Small intestine (tissue), 7 donors: ENCODE data around the gene FEV. TPM values are rescaled to one million over a fixed set of nuclear protein-coding genes. Genes with fewer than 3 reads are reported as not detected.
A peak's percentile ranks its signal among the peaks of the same experiment; 100 is the strongest.

Experiments
- DNase-seq, 2 donors: peaks; one replicate each; pipeline versions ENCODE4 v3.0.0 to v3.0.0-alpha.2; 2013
- FAIRE-seq: peaks from 2 replicates; lab custom pipeline; 2012; peaks lifted over from hg19 to GRCh38; lab: Jason Lieb, UNC
- H3K27ac ChIP-seq, 3 donors: one replicate each; pipeline ENCODE4 v1.5.1; 2013; ENCODE audit warnings: low read length in 2 of 3, mild to moderate bottlenecking in 2 of 3, control low read depth in 1 of 3, inconsistent platforms in 1 of 3, low read depth in 1 of 3, moderate library complexity in 1 of 3
- H3K27me3 ChIP-seq, 3 donors: one replicate each; pipeline ENCODE4 v1.6.1; 2013; ENCODE audit warnings: low read length in 3 of 3, inconsistent platforms in 1 of 3; ENCODE audit not compliant: control insufficient read depth in 3 of 3, insufficient read depth in 3 of 3
- H3K36me3 ChIP-seq, 3 donors: one replicate each; pipeline ENCODE4 v1.6.1; 2013; ENCODE audit warnings: low read length in 3 of 3, inconsistent platforms in 1 of 3, low read depth in 1 of 3, mild to moderate bottlenecking in 1 of 3, moderate library complexity in 1 of 3; ENCODE audit not compliant: control insufficient read depth in 3 of 3, insufficient read depth in 2 of 3
- H3K4me1 ChIP-seq, 3 donors: one replicate each; pipeline ENCODE4 v1.6.1; 2013; ENCODE audit warnings: low read length in 2 of 3, inconsistent platforms in 1 of 3, low read depth in 1 of 3, mild to moderate bottlenecking in 1 of 3, moderate library complexity in 1 of 3; ENCODE audit not compliant: control insufficient read depth in 3 of 3, insufficient read depth in 2 of 3
- H3K4me3 ChIP-seq, 3 donors: one replicate each; pipeline ENCODE4 v1.5.1; 2013; ENCODE audit warnings: low read length in 3 of 3, control low read depth in 1 of 3, inconsistent platforms in 1 of 3, low read depth in 1 of 3, mild to moderate bottlenecking in 1 of 3, moderate library complexity in 1 of 3
- H3K9me3 ChIP-seq, 2 donors: one replicate each; pipeline ENCODE4 v1.6.1; 2013; ENCODE audit warnings: low read depth in 1 of 2, low read length in 1 of 2; ENCODE audit not compliant: control insufficient read depth in 2 of 2, insufficient read depth in 1 of 2
- WGBS, 3 donors: extraction: QIAGEN DNeasy Blood & Tissue Kit; methylation state at CpG; one replicate each; pipeline ENCODE4 v1.1.7; 2013; 5-methylcytosine and 5-hydroxymethylcytosine counted together
- polyA plus RNA-seq, 4 donors: library from polyadenylated mRNA; stranded (reverse) in 3 of 4; unstranded in 1 of 4; fragments of 200-250 nt in 3 of 4; fragments of 120-200 nt in 1 of 4; gene quantifications; one replicate each; pipeline versions ENCODE4 v1.2.1 to v1.2.3, GENCODE V29; 2013
- donor health status: healthy with polysubstance abuse.
- donor health status: control.
- donor health status: control.
- donor health status: Bipolar disorder and iron deficiency.
- donor health status: healthy.

The FEV gene
- polyA plus RNA-seq, 4 donors = 2.9 to 19.5 (median 4.4) TPM

GRCh38 chr2:218986148-218986761, 1.3 kb upstream of the FEV start:
- Histone ChIP-seq H3K27ac (no peak overlapping the region), H3K4me1 (peaks cover 0 to 17% (median 4%) of the 10 kb centered on the region in 3 donors), H3K9me3 (peaks cover 0 to 2% of the 10 kb centered on the region in 2 donors), H3K36me3 (no peaks in the 10 kb centered on the region), H3K27me3 (peaks cover 13 to 96% (median 66%) of the 10 kb centered on the region in 3 donors), H3K4me3 (no peak overlapping the region)
- 35 to 41% (median 38%) methylated on average over 4 of the region's 4 CpGs for WGBS, 3 donors
- DNase-seq (no peak), FAIRE-seq (no peak)

- Histone ChIP-seq H3K36me3 (no peaks in the 10 kb centered on the region), H3K4me1 (peaks cover 0 to 23% (median 4%) of the 10 kb centered on the region in 3 donors), H3K27ac (no peak overlapping the region), H3K27me3 (peaks cover 11 to 96% (median 69%) of the 10 kb centered on the region in 3 donors), H3K9me3 (peaks cover 0 to 2% of the 10 kb centered on the region in 2 donors), H3K4me3 (no peak overlapping the region)
- no peak for DNase-seq
- 4 to 5% (median 4%) methylated on average over 33 to 49 of the region's 49 CpGs for WGBS, 3 donors
- FAIRE-seq = no peak
Observed at GRCh38 chr2:218985325-218986091, 524 bp upstream of the FEV start.

- Histone ChIP-seq H3K4me1 (peaks cover 0 to 23% (median 4%) of the 10 kb centered on the region in 3 donors), H3K4me3 (peak overlapping the region in 1 of 3 donors; percentile 4), H3K27me3 (peaks cover 11 to 96% (median 67%) of the 10 kb centered on the region in 3 donors), H3K36me3 (no peaks in the 10 kb centered on the region), H3K27ac (peak overlapping the region in 1 of 3 donors; percentile 9), H3K9me3 (peaks cover 0 to 2% of the 10 kb centered on the region in 2 donors)
- no peak for FAIRE-seq
- peak in 1 of 2 donors; percentile 40 for DNase-seq
- 1 to 2% (median 1%) methylated on average over 46 to 50 of the region's 50 CpGs for WGBS, 3 donors
Observed at GRCh38 chr2:218984239-218985020, 554 bp downstream of the FEV start.

- Histone ChIP-seq H3K4me3 (peak overlapping the region in 1 of 3 donors; percentile 6), H3K27me3 (peaks cover 11 to 95% (median 61%) of the 10 kb centered on the region in 3 donors), H3K9me3 (peaks cover 0 to 2% of the 10 kb centered on the region in 2 donors), H3K4me1 (peaks cover 0 to 23% (median 4%) of the 10 kb centered on the region in 3 donors), H3K36me3 (no peaks in the 10 kb centered on the region), H3K27ac (peak overlapping the region in 1 of 3 donors; percentile 0)
- no peak for DNase-seq
- WGBS, 3 donors = 12 to 13% (median 12%) methylated on average over 10 of the region's 10 CpGs
- no peak for FAIRE-seq
Observed at GRCh38 chr2:218983934-218984238, 1.1 kb downstream of the FEV start.

- Histone ChIP-seq H3K9me3 (peaks cover 0 to 2% of the 10 kb centered on the region in 2 donors), H3K27ac (peak overlapping the region in 1 of 3 donors; percentile 0), H3K36me3 (no peaks in the 10 kb centered on the region), H3K4me1 (peaks cover 0 to 23% (median 4%) of the 10 kb centered on the region in 3 donors), H3K4me3 (peak overlapping the region in 1 of 3 donors; percentile 6), H3K27me3 (peaks cover 11 to 95% (median 60%) of the 10 kb centered on the region in 3 donors)
- WGBS, 3 donors = 5 to 8% (median 7%) methylated on average over 23 of the region's 23 CpGs
- DNase-seq = no peak
- no peak for FAIRE-seq
Observed at GRCh38 chr2:218983263-218983933, 1.6 kb downstream of the FEV start.

- Histone ChIP-seq H3K36me3 (no peaks in the 10 kb centered on the region), H3K27ac (no peak overlapping the region), H3K4me3 (no peak overlapping the region), H3K9me3 (peaks cover 0 to 2% of the 10 kb centered on the region in 2 donors), H3K4me1 (peaks cover 0 to 23% (median 4%) of the 10 kb centered on the region in 3 donors), H3K27me3 (peaks cover 11 to 94% (median 63%) of the 10 kb centered on the region in 3 donors)
- DNase-seq = no peak
- no peak for FAIRE-seq
- 8 to 15% (median 12%) methylated on average over 27 to 28 of the region's 28 CpGs for WGBS, 3 donors
Observed at GRCh38 chr2:218982586-218983262, 2.3 kb downstream of the FEV start.

- no peaks in the 10 kb centered on the region for H3K36me3 ChIP-seq
- peaks cover 0 to 2% of the 10 kb centered on the region in 2 donors for H3K9me3 ChIP-seq
- peak overlapping the region in 1 of 3 donors; percentile 29 for H3K4me3 ChIP-seq
- peaks cover 0 to 23% (median 4%) of the 10 kb centered on the region in 3 donors for H3K4me1 ChIP-seq
- H3K27me3 ChIP-seq = peaks cover 11 to 94% (median 59%) of the 10 kb centered on the region in 3 donors
- H3K27ac ChIP-seq = no peak overlapping the region
- FAIRE-seq (no peak), DNase-seq (peak; percentile 60 to 70)
- WGBS, 3 donors = 1 to 2% (median 1%) methylated on average over 60 to 69 of the region's 69 CpGs
Observed at GRCh38 chr2:218981881-218982585, 3.0 kb downstream of the FEV start.
